GM12878 (cell line): Measurements from ENCODE around the gene MYMK. TPM values are rescaled to one million over a fixed set of nuclear protein-coding genes. Genes with fewer than 3 reads are reported as not detected.

Experiments
- polyA plus RNA-seq, 11 experiments: library from polyadenylated mRNA; depleted of rRNA in 4 of 11; unstranded in 6 of 11; stranded (reverse) in 5 of 11; fragments of >200 nt; fragmentation: Nextera tagmentation in 4 of 11; fragmentation: Illumina TruSeq in 1 of 11; extraction: Ambion mirVana in 4 of 11; extraction: Trizol in 1 of 11; gene quantifications; 1 replicate in 1 of 11; 2 replicates in 10 of 11; pipeline versions ENCODE4 v1.2.1 to v1.2.3, GENCODE V29; 2011 to 2016; ENCODE audit warnings: inconsistent platforms in 2 of 11, missing spikeins in 2 of 11, low read depth in 1 of 11
- total RNA-seq, 4 experiments: library from RNA; depleted of rRNA in 3 of 4; stranded (reverse); fragments of >200 nt in 3 of 4; fragmentation: Illumina TruSeq in 1 of 4; extraction: Trizol in 1 of 4; gene quantifications; 2 replicates each; pipeline versions ENCODE4 v1.2.1 to v1.2.3, GENCODE V29; 2013 to 2021

MYMK gene
- total and polyA plus RNA-seq, 10 of the 15 experiments (the other 5 are each of a cell fraction or from before 2014, with no cell fraction given): not detected

Other genes with a start within 250 kb of the MYMK start
Only the 7 nearest of the 16 such genes appear.
- gene REXO4, start 106.9 kb downstream of the MYMK start, total RNA-seq (2014; rRNA removed): 31.5 and 33.3 TPM in 2 replicates
- gene REXO4, start 106.9 kb downstream of the MYMK start, total RNA-seq (2014; rRNA removed; fragmentation: Illumina TruSeq; extraction: Trizol): 16.5 and 20.9 TPM in 2 replicates
- gene REXO4, start 106.9 kb downstream of the MYMK start, total RNA-seq (2021): 42.1 and 43.9 TPM in 2 replicates
- 23.8 and 27.7 TPM in 2 replicates for gene REXO4, start 106.9 kb downstream of the MYMK start, polyA plus RNA-seq (2011; rRNA removed)
- gene REXO4, start 106.9 kb downstream of the MYMK start, polyA plus RNA-seq (2014; fragmentation: Illumina TruSeq; extraction: Trizol): 16.4 and 24.8 TPM in 2 replicates
- 1 to 10 TPM; 2.7 to 8.4 TPM for gene REXO4, start 106.9 kb downstream of the MYMK start, polyA plus RNA-seq (2014; fragmentation: Nextera tagmentation; extraction: Ambion mirVana)
- gene REXO4, start 106.9 kb downstream of the MYMK start, polyA plus RNA-seq (2014; rRNA removed): 37.9 and 39.6 TPM in 2 replicates
- gene REXO4, start 106.9 kb downstream of the MYMK start, polyA plus RNA-seq (2016; fragmentation: Nextera tagmentation; extraction: Ambion mirVana): 10 to 100 TPM; 34.0 to 38.9 TPM
- 0.28 and 0.33 TPM in 2 replicates for gene ADAMTS13, start 102.6 kb downstream of the MYMK start, total RNA-seq (2014; rRNA removed)
- 0.18 and 0.28 TPM in 2 replicates for gene ADAMTS13, start 102.6 kb downstream of the MYMK start, total RNA-seq (2014; rRNA removed; fragmentation: Illumina TruSeq; extraction: Trizol)
- gene ADAMTS13, start 102.6 kb downstream of the MYMK start, total RNA-seq (2021): 1.2 and 2.0 TPM in 2 replicates
- gene ADAMTS13, start 102.6 kb downstream of the MYMK start, polyA plus RNA-seq (2011; rRNA removed): 0.82 and 1.7 TPM in 2 replicates
- 0.22 and 0.28 TPM in 2 replicates for gene ADAMTS13, start 102.6 kb downstream of the MYMK start, polyA plus RNA-seq (2014; fragmentation: Illumina TruSeq; extraction: Trizol)
- gene ADAMTS13, start 102.6 kb downstream of the MYMK start, polyA plus RNA-seq (2014; fragmentation: Nextera tagmentation; extraction: Ambion mirVana): under 1 TPM; 0.08 to 0.15 TPM
- 1.2 and 2.4 TPM in 2 replicates for gene ADAMTS13, start 102.6 kb downstream of the MYMK start, polyA plus RNA-seq (2014; rRNA removed)
- under 1 TPM; 0.28 to 0.37 TPM for gene ADAMTS13, start 102.6 kb downstream of the MYMK start, polyA plus RNA-seq (2016; fragmentation: Nextera tagmentation; extraction: Ambion mirVana)
- gene CACFD1, start 65.0 kb downstream of the MYMK start, total RNA-seq (2014; rRNA removed): 1.6 and 2.3 TPM in 2 replicates
- gene CACFD1, start 65.0 kb downstream of the MYMK start, total RNA-seq (2014; rRNA removed; fragmentation: Illumina TruSeq; extraction: Trizol): 0.45 and 0.64 TPM in 2 replicates
- 2.7 and 4.0 TPM in 2 replicates for gene CACFD1, start 65.0 kb downstream of the MYMK start, total RNA-seq (2021)
- gene CACFD1, start 65.0 kb downstream of the MYMK start, polyA plus RNA-seq (2011; rRNA removed): 2.7 and 5.8 TPM in 2 replicates
- gene CACFD1, start 65.0 kb downstream of the MYMK start, polyA plus RNA-seq (2014; fragmentation: Illumina TruSeq; extraction: Trizol): 0.14 and 0.35 TPM in 2 replicates
- under 1 TPM in 1 of 2 experiments, not detected in 1; 0.09 TPM for gene CACFD1, start 65.0 kb downstream of the MYMK start, polyA plus RNA-seq (2014; fragmentation: Nextera tagmentation; extraction: Ambion mirVana)
- 1.4 and 3.6 TPM in 2 replicates for gene CACFD1, start 65.0 kb downstream of the MYMK start, polyA plus RNA-seq (2014; rRNA removed)
- gene CACFD1, start 65.0 kb downstream of the MYMK start, polyA plus RNA-seq (2016; fragmentation: Nextera tagmentation; extraction: Ambion mirVana): 1 to 10 TPM in 1 of 2 experiments, under 1 TPM in 1; 0.98 to 1.4 TPM
- gene SLC2A6, start 45.9 kb downstream of the MYMK start, total RNA-seq (2014; rRNA removed): 30.4 and 32.4 TPM in 2 replicates
- 8.3 and 9.4 TPM in 2 replicates for gene SLC2A6, start 45.9 kb downstream of the MYMK start, total RNA-seq (2014; rRNA removed; fragmentation: Illumina TruSeq; extraction: Trizol)
- 34.1 and 36.4 TPM in 2 replicates for gene SLC2A6, start 45.9 kb downstream of the MYMK start, total RNA-seq (2021)
- gene SLC2A6, start 45.9 kb downstream of the MYMK start, polyA plus RNA-seq (2011; rRNA removed): 4.3 and 11.7 TPM in 2 replicates
- 4.3 and 6.6 TPM in 2 replicates for gene SLC2A6, start 45.9 kb downstream of the MYMK start, polyA plus RNA-seq (2014; fragmentation: Illumina TruSeq; extraction: Trizol)
- 1 to 10 TPM; 1.1 to 6.1 TPM for gene SLC2A6, start 45.9 kb downstream of the MYMK start, polyA plus RNA-seq (2014; fragmentation: Nextera tagmentation; extraction: Ambion mirVana)
- 37.9 and 44.7 TPM in 2 replicates for gene SLC2A6, start 45.9 kb downstream of the MYMK start, polyA plus RNA-seq (2014; rRNA removed)
- gene SLC2A6, start 45.9 kb downstream of the MYMK start, polyA plus RNA-seq (2016; fragmentation: Nextera tagmentation; extraction: Ambion mirVana): 10 to 100 TPM; 24.8 to 28.0 TPM
- gene ADAMTSL2, start 9.7 kb upstream of the MYMK start, total RNA-seq (2014; rRNA removed): not detected in 2 replicates
- not detected in 2 replicates for gene ADAMTSL2, start 9.7 kb upstream of the MYMK start, total RNA-seq (2014; rRNA removed; fragmentation: Illumina TruSeq; extraction: Trizol)
- gene ADAMTSL2, start 9.7 kb upstream of the MYMK start, total RNA-seq (2021): 0.05 TPM in 1 of 2 replicates, not detected in the other
- gene ADAMTSL2, start 9.7 kb upstream of the MYMK start, polyA plus RNA-seq (2011; rRNA removed): 0.07 TPM in 1 of 2 replicates, not detected in the other
- not detected in 2 replicates for gene ADAMTSL2, start 9.7 kb upstream of the MYMK start, polyA plus RNA-seq (2014; fragmentation: Illumina TruSeq; extraction: Trizol)
- gene ADAMTSL2, start 9.7 kb upstream of the MYMK start, polyA plus RNA-seq (2014; fragmentation: Nextera tagmentation; extraction: Ambion mirVana): not detected
- 0.04 TPM in 1 of 2 replicates, not detected in the other for gene ADAMTSL2, start 9.7 kb upstream of the MYMK start, polyA plus RNA-seq (2014; rRNA removed)
- not detected for gene ADAMTSL2, start 9.7 kb upstream of the MYMK start, polyA plus RNA-seq (2016; fragmentation: Nextera tagmentation; extraction: Ambion mirVana)
- not detected in 2 replicates for gene FAM163B, start 84.4 kb upstream of the MYMK start, total RNA-seq (2014; rRNA removed)
- gene FAM163B, start 84.4 kb upstream of the MYMK start, total RNA-seq (2014; rRNA removed; fragmentation: Illumina TruSeq; extraction: Trizol): not detected in 2 replicates
- gene FAM163B, start 84.4 kb upstream of the MYMK start, total RNA-seq (2021): not detected in 2 replicates
- not detected in 2 replicates for gene FAM163B, start 84.4 kb upstream of the MYMK start, polyA plus RNA-seq (2011; rRNA removed)
- not detected in 2 replicates for gene FAM163B, start 84.4 kb upstream of the MYMK start, polyA plus RNA-seq (2014; fragmentation: Illumina TruSeq; extraction: Trizol)
- not detected for gene FAM163B, start 84.4 kb upstream of the MYMK start, polyA plus RNA-seq (2014; fragmentation: Nextera tagmentation; extraction: Ambion mirVana)
- not detected in 2 replicates for gene FAM163B, start 84.4 kb upstream of the MYMK start, polyA plus RNA-seq (2014; rRNA removed)
- gene FAM163B, start 84.4 kb upstream of the MYMK start, polyA plus RNA-seq (2016; fragmentation: Nextera tagmentation; extraction: Ambion mirVana): not detected
- 0.05 TPM in 1 of 2 replicates, not detected in the other for gene DBH, start 111.4 kb upstream of the MYMK start, total RNA-seq (2014; rRNA removed)
- gene DBH, start 111.4 kb upstream of the MYMK start, total RNA-seq (2014; rRNA removed; fragmentation: Illumina TruSeq; extraction: Trizol): not detected in 2 replicates
- not detected in 2 replicates for gene DBH, start 111.4 kb upstream of the MYMK start, total RNA-seq (2021)
- not detected in 2 replicates for gene DBH, start 111.4 kb upstream of the MYMK start, polyA plus RNA-seq (2011; rRNA removed)
- gene DBH, start 111.4 kb upstream of the MYMK start, polyA plus RNA-seq (2014; fragmentation: Illumina TruSeq; extraction: Trizol): not detected in 2 replicates
- not detected for gene DBH, start 111.4 kb upstream of the MYMK start, polyA plus RNA-seq (2014; fragmentation: Nextera tagmentation; extraction: Ambion mirVana)
- gene DBH, start 111.4 kb upstream of the MYMK start, polyA plus RNA-seq (2014; rRNA removed): not detected in 2 replicates
- gene DBH, start 111.4 kb upstream of the MYMK start, polyA plus RNA-seq (2016; fragmentation: Nextera tagmentation; extraction: Ambion mirVana): not detected